Measurements from ENCODE around the gene EML3. TPM values are rescaled to one million over a fixed set of nuclear protein-coding genes. Genes with fewer than 3 reads are reported as not detected.

The EML3 gene
- total RNA-seq, 2 experiments from 2014 or later = 126 to 131 TPM

DNA sequence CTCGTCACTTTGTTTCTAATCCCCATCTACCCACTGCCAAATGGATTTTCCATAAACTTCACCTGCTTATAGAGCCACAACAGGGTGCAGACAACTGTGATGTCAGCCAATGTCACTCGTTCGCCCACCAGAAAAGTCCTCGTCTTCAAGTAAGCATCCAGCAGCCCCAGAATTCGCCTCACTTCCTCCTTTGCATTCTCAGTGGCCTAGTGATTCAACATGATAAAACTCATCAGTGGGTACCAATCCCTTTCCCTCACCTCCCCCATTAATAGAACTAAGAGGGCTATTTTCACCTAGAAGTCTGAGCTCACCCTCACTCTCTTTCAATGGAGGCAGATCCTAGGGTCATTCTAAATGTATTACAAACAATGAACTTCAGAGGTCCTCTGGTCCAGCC is 41.7 kb downstream of the EML3 start:
- POLR2A ChIA-PET = interaction anchor here (0.6 kb wide), 3 partner anchors 20 to 287 kb away, joined by 3 to 9 read pairs (median 6); partner anchors contain the start of gene TUT1
- CTCF ChIA-PET = interaction anchor here (2.2 to 2.6 kb wide), 3 partner anchors 11 to 146 kb away, joined by 7 to 16 read pairs (median 9); no protein-coding TSS in a partner anchor

DNA sequence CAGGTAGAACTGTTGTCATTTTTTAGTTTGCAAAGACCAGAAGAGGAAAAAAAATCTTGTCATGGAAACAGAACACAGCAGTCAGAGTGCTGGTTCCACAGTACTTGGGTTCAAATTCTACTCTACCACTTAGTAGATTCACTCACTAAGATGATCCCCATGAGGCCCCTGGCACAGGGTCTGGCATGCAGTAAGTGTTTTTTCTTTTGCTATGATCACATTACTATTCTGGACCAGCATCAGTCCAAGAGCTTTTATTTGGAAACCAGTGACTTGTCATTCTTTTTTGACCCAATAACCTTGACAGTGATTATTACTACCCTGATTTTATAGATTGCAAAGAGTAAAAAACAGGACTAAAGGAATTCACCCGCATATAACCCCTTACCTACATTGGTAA is 43.0 kb downstream of the EML3 start:
- POLR2A ChIA-PET = interaction anchor here (1.3 kb wide), 1 partner anchor 8 kb away, joined by 5 read pairs; no protein-coding TSS in a partner anchor
- CTCF ChIA-PET = interaction anchor here (2.2 to 2.6 kb wide), 3 partner anchors 10 to 145 kb away, joined by 7 to 16 read pairs (median 9); no protein-coding TSS in a partner anchor

DNA sequence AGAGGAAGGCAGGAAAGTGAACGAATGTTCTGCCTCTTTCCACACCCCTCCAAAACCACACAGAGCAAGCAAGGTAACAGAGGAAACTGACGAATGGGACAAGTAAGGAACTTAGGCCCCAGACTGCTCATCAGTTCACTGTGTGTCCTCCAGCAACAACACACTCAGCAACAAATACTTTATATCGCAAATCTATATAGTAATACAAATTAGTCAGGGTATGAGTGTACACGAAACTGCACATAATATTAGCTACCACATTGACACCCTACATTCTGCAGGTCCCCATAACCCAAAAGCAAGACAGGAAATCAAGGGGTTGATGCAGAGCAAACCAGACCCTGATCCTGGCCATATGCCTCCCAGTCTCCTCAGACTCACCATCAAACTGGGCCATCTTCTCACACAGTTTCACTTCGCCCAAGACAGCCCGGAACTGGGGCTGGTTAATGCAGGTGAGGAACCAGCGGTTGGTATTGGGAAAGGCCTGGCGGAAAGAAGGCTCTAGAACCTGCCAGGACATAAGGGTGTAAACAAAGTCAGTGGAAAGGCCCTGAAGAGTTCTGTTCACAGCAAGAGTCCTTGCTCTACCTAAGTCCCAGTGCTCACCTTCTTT is 45.4 kb downstream of the EML3 start:
- ChIA-PET POLR2A (interaction anchor here (0.6 to 2.0 kb wide), 2 partner anchors 10 to 154 kb away, joined by 4 to 7 read pairs; no protein-coding TSS in a partner anchor), CTCF (interaction anchor here (1.1 to 2.1 kb wide), 3 partner anchors 9 to 25 kb away, joined by 3 to 14 read pairs (median 4); no protein-coding TSS in a partner anchor)

DNA sequence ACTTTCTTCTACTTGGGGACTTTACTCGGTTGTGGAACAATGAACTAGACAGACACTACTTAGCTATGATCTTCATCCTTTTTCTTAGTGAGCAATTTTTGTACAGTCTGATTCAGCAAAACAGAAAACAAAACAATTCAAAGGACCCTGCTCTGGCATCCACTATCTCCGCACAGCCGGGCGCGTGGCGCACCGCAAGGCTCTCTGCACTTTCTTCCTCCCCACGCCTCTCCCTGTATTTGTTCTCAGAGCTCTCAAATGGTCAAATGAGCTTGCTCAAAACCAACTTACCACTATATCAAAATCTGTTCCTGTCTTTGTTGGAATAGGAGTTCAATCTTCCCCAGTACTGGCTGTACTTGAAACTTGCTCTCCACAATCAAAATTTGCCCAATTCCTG is 46.3 kb downstream of the EML3 start:
- ChIA-PET CTCF (interaction anchor here (0.6 to 2.1 kb wide), 2 partner anchors 22 to 97 kb away, joined by 3 to 14 read pairs; no protein-coding TSS in a partner anchor), POLR2A (interaction anchor here (2.0 kb wide), 1 partner anchor 9 kb away, joined by 7 read pairs; no protein-coding TSS in a partner anchor)

DNA sequence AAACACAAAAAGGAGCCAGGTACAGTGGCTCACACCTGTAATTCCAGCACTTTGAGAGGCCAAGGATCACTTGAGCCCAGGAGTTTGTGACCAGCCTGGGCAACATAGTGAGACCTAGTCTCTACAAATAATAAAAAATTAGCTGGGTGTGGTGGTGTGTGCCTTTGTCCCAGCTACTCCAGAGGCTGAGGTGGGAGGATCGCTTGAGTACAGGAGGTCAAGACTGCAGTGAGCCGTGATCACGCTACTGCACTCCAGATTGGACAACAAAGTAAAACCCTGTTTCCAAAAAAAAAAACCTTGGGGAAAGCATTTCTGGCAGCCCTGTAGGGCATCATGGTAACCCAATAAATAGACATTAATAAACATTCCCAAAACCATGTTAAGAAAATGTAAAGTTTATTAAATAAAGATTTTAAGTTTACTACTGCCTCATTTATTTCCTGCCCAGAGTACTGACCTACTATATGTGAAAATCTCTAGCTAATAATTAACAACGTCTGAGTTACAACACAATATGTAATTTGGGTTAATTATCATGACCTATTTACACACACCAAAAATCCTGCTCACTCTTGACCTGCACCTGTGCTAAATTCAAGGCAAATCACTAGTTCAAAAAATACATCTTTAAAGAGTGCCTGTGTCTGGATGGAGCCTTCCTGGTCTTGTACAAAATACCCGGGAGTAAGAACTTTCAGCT is 47.3 kb downstream of the EML3 start:
- ChIA-PET POLR2A (interaction anchor here (2.0 kb wide), 1 partner anchor 8 kb away, joined by 7 read pairs; no protein-coding TSS in a partner anchor), CTCF (interaction anchor here (1.1 to 3.0 kb wide), 3 partner anchors 7 to 140 kb away, joined by 3 to 11 read pairs (median 5); no protein-coding TSS in a partner anchor)

DNA sequence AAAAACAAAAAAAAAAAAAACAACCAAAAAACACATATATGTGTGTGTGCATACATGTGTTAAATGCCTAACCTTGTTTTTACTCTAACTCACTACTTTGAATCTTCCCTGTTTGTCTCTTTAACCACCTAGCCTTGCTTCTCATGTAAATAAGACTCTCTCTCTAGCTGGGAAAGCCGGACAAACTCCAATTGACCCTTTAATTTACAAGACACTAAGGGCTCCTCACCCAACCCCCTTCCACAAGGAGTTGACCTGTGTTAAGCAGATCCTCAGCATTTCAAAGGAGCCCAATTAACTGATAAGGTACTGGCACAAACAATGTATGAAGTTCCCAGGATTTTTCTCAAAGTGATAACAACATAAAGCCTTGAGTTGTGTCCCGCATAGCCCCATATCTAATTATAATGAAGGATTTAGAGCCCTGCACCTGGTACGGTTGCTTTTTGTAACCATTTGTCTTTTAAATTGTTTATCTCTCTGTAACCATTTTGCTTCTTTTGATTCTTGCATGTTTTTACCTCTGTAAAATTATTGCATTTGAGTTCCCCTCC is 50.8 kb downstream of the EML3 start:
- POLR2A ChIA-PET = interaction anchor here (0.6 to 1.3 kb wide), 2 partner anchors 8 to 12 kb away, joined by 5 to 7 read pairs; partner anchors contain the start of gene EEF1G
- CTCF ChIA-PET = interaction anchor here (5.8 to 7.2 kb wide), 2 partner anchors 18 to 137 kb away, joined by 39 to 69 read pairs; no protein-coding TSS in a partner anchor

DNA sequence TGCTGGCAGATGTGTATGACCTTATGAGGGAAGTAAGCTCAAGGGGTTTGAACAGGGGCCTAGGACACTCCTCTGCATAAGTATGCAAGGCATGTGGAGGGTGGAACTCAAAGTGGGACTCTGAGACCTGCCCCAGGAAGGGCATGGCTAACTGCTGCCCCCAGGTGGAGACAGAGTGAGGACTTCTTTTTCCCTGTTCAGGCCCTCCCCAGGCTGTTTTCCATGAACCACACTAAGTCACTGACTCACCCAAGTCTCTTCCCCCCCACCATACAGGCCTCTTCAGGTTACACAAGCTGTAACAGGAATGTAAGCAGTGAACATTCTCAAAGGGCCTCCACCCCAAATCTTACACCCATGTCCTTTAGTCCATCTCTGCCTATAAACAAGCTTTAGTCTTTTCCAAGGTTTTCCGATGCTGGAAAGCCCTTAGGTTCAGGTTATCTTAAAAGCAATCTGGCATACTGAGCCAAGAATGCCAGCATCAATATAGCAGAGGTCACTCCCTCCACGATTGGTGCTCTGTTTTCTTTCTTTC is 51.9 kb downstream of the EML3 start:
- POLR2A ChIA-PET = interaction anchor here (0.8 to 1.4 kb wide), 4 partner anchors 9 to 136 kb away, joined by 3 to 8 read pairs (median 4); no protein-coding TSS in a partner anchor
- CTCF ChIA-PET = interaction anchor here (0.9 to 7.2 kb wide), 9 partner anchors 9 to 169 kb away, joined by 3 to 69 read pairs (median 5); no protein-coding TSS in a partner anchor

DNA sequence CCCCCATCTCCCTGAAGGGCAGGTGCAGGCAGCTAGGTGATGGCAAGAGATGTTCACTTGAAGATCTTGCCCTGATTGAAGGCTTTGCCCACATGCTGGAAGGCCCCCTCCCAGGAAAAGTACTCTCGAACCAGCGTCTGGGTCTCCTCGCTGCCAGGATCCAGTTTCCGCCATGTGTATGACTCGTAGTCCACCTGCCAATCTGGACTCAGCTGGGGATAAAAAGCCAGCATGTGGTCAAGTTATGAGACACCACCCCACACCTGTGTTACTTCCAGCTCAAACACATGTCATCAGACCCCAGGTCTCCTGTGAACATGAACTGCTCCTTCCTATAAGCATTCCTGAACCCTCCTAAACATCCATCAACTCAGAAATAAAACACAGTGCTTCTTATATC is 52.9 kb downstream of the EML3 start:
- CTCF ChIA-PET = interaction anchor here (0.5 to 7.2 kb wide), 8 partner anchors 9 to 135 kb away, joined by 3 to 69 read pairs (median 8); partner anchors contain the start of gene TUT1
- POLR2A ChIA-PET = interaction anchor here (0.7 to 1.3 kb wide), 3 partner anchors 16 to 297 kb away, joined by 3 to 6 read pairs (median 3); no protein-coding TSS in a partner anchor

DNA sequence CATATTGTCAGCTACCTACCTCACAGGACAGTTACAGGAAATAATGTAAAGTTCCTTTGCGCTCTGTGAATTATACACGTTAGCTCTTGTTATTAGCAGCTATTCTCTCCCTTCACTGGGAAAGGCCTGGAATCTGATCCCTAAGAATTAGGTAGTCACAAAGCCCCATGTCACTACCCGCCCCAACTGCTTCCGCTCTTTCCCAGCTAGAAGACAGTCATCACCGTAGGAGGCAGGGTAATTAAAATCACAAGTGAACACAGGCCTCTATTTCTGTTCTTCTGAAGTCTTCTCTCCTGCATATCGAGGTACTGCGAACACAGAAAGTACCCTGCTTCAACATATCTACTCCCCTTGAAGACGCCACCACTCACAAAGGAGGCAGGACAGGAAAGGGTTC is 53.4 kb downstream of the EML3 start:
- ChIA-PET POLR2A (interaction anchor here (0.7 to 4.7 kb wide), 4 partner anchors 15 to 297 kb away, joined by 3 to 53 read pairs (median 7); partner anchors contain the start of gene EEF1G), CTCF (interaction anchor here (0.5 to 7.2 kb wide), 9 partner anchors 11 to 164 kb away, joined by 3 to 69 read pairs (median 5); partner anchors contain the start of gene TUT1)

DNA sequence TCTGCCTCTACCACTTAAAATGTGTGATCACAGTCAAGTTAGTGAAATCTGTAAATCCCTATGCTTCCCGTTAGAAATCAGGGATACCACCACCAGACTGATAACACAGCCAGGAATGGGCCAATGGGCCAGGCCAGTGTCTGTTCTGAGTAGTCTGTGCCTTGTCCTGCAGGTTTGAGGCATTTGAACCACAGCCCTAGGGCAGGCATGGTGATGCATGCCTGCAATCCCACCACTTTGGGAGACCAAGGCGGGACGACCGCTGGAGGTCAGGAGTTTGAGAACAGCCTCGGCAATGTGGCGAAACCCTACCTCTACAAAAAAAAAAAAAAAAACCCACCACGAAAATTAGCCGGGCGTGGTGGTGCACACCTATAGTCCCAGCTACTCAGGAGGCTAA is 53.9 kb downstream of the EML3 start:
- CTCF ChIA-PET = interaction anchor here (1.1 to 7.2 kb wide), 8 partner anchors 9 to 164 kb away, joined by 3 to 69 read pairs (median 6); no protein-coding TSS in a partner anchor
- POLR2A ChIA-PET = interaction anchor here (0.6 to 4.7 kb wide), 5 partner anchors 15 to 298 kb away, joined by 3 to 53 read pairs (median 6); partner anchors contain the start of gene EEF1G

DNA sequence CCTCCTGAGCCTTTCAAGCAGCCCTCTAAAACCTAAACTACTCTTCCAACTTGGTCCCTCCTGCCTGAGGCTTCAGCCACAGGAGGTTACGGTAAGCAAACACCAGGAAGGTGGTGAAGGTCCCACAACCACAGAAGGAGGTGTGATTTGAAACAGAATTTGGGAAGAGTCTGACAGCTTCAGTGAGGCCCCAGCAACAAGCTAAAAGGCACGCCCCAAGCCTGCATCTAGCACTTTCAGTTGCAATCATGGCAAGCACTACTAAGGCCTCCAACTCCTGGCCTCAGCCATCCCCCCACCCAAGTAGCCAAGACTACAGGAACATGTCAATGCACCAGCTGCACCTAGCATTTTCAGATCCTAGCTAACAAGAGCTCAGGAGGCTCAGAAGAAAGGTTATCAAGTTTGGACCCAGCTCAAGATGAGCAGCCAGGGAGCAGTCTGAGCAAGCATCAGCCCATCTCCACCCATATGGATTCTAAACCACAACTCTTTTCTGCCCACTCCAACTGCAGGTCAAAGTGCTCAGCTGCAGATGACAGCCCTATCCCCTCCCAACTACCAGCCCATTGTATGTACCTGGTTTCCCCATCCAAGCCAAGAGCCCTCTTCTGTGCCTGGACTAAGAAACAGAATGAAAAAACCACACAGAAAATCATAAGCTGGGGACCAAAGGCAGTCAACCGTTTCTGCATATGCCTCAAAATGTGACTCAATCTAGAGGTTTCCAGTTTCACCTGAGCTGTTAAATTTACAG is 55.5 kb downstream of the EML3 start:
- ChIA-PET CTCF (interaction anchor here (0.7 to 7.2 kb wide), 7 partner anchors 13 to 133 kb away, joined by 3 to 69 read pairs (median 6); no protein-coding TSS in a partner anchor), POLR2A (interaction anchor here (0.5 to 4.7 kb wide), 12 partner anchors 9 to 299 kb away, joined by 3 to 53 read pairs (median 4); partner anchors contain the start of genes AHNAK, C11orf98, CSKMT and EEF1G)

DNA sequence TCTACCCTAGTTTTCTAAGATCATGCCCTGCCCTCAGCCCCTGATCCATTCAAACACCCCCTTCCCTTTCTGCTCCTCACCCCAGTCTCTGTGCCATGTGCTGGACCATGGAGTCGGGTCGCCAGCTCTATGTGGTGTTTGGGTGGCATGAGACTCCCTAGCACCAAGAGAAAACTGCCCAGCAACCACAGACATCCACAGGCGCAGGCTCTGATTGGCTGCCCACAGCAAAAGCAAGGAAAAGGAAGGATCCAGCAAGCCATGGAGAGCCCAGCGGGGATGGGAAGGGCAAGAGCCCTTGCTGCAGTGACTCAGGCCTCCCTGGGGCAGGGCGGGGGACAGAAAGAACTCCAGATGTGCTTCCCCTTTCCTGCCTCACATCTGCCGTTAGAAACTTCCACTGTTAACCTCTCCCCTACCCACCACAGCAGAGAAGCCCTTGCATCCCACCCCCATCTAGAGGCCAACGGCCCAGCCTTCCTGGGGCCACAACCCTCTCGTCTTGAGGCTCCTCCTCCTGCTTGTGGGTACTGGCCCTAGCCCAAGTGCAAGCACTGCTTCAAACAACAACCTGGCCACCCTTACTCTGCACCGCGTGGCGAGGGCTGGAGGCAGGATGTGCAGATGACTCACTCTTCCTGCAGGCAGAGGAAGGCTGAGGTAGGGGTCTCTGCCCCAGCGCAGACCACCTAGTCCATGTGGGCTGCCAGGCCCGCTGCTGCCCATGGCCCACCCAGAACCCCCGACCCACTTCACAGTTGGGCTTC is 56.3 kb downstream of the EML3 start:
- POLR2A ChIA-PET = interaction anchor here (0.6 to 4.7 kb wide), 10 partner anchors 9 to 285 kb away, joined by 3 to 53 read pairs (median 3); partner anchors contain the start of genes C11orf98 and CSKMT
- CTCF ChIA-PET = interaction anchor here (1.7 to 7.2 kb wide), 4 partner anchors 12 to 132 kb away, joined by 7 to 69 read pairs (median 24); no protein-coding TSS in a partner anchor

DNA sequence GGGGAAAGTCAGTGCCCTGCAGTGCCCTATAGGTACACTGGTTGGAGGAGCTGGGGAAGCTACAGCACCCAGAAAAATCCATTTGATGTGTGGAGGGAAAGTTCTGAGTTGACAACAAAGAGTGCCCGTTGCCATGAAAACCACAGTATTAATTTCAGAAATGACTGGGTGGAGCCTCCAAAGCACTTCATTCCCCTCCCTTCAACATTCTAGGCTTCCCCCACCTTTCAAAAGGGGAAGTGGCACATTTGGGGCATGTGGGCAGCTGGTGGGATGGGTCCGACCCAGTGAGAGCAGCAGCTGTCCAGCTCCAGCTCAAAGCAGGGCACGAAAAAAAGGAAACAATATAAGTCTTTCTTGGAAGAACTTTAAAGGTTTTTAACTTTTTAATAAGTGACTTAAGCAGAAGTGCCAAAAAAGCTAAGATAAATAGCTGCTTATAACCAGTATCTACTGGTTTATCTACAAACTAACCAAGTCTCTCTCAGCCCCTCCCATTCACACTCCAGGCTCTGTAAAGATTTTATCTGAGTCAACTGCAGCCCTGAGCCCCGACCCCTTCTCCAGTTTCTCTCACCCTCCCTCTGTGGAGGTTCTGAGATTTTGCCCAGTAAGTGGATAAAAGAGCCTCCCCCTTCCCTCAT is 57.0 kb downstream of the EML3 start:
- CTCF ChIA-PET = interaction anchor here (0.9 to 7.2 kb wide), 5 partner anchors 8 to 131 kb away, joined by 3 to 69 read pairs (median 5); partner anchors contain the start of genes AHNAK and TUT1
- POLR2A ChIA-PET = interaction anchor here (0.6 to 4.7 kb wide), 7 partner anchors 8 to 231 kb away, joined by 3 to 53 read pairs (median 3); no protein-coding TSS in a partner anchor

DNA sequence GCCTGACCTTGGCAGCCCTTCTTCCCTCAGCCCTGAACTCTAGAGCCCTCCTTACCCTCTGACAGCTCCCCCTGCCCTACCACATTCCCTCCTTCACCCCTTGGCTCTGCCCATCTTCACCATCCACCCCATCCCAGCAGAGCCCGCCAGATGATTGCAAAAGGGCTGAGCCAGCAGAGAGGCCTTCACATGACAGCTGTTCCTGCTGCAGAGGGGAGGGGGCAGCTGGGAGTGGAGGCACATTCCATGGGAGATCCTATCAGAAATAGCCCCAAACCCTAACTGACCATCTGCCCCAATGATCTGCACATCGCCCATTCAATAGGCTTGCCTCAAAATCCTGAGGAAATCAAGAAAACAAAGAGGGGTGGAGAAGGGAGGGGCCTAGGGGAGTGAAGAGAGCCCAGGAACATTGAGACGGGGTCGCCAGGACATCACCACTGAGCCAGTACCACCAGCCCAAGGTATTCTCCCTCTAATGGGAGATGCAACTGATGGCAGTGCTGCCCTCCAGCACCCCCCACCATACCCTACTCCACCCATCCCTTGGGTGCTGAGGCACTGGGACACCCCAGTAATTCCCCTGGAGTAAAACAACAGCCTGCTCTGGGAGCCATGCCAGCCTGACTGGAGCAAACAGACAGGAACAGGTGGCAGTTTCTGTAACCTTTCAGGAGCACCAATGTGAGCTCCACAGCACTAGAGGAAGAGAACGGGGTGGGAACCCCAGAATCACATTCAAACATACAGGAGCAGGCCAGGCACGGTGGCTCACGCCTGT is 58.0 kb downstream of the EML3 start:
- POLR2A ChIA-PET = interaction anchor here (0.7 to 4.7 kb wide), 4 partner anchors 10 to 117 kb away, joined by 3 to 53 read pairs (median 5); partner anchors contain the start of genes LBHD1 and UQCC3
- CTCF ChIA-PET = interaction anchor here (0.6 to 7.2 kb wide), 8 partner anchors 7 to 1634 kb away, joined by 3 to 69 read pairs (median 4); partner anchors contain the start of genes AHNAK and TUT1

DNA sequence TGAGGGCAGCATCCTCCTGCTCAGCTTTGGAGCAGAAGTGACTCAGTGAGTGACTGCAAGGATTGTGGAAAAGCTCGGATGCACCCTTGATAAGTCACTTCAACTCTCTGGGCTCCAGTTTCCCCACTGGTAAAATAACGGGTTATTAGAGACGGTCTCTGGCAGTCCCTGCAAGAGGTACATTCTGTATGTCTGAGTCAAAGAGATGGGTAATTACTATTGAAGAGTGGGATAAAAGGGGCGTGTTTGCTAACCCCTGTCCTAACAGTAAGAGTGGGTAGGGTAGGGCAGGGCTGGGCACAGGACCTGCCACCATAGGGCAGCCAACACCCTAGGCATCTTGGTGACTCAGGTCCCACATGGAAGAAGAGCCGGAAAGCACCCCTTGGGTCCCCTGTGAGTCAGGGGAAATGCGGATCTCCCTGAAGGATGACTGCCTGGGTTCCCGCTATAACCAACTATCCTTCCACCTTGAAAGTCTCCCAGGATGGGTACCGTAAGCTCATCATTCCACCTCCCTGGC is 58.7 kb downstream of the EML3 start:
- CTCF ChIA-PET = interaction anchor here (0.6 to 4.0 kb wide), 4 partner anchors 9 to 1635 kb away, joined by 3 to 37 read pairs (median 6); no protein-coding TSS in a partner anchor
- POLR2A ChIA-PET = interaction anchor here (1.4 kb wide), 1 partner anchor 118 kb away, joined by 4 read pairs; the partner anchor contains the start of genes LBHD1 and UQCC3

All from activated CD8-positive, alpha-beta memory T cell treated with anti-CD3 and anti-CD28 coated beads for 36 hours (primary cell).